Suprapubic skin (tissue), 4 donors: ENCODE results near the gene XYLT1. TPM values are rescaled to one million over a fixed set of nuclear protein-coding genes. Genes with fewer than 3 reads are reported as not detected.
A peak's percentile ranks its signal among the peaks of the same experiment; 100 is the strongest.

Experiments
- DNase-seq, 2 donors: peaks; one replicate each; pipeline ENCODE4 v3.0.0-alpha.2; 2019; ENCODE audit warnings: low spot score in 2 of 2
- H3K27ac ChIP-seq: fragments of 200-600 bp; sonication (generic); one replicate; pipeline ENCODE4 v1.5.1; 2019
- H3K27me3 ChIP-seq: fragments of 200-600 bp; sonication (generic); one replicate; pipeline ENCODE4 v1.5.1; 2019
- H3K36me3 ChIP-seq: fragments of 200-600 bp; sonication (generic); one replicate; pipeline ENCODE4 v1.5.1; 2019
- H3K4me1 ChIP-seq: fragments of 200-600 bp; sonication (generic); one replicate; pipeline ENCODE4 v1.5.1; 2019
- H3K4me3 ChIP-seq: fragments of 200-600 bp; sonication (generic); one replicate; pipeline ENCODE4 v1.5.1; 2019; ENCODE audit warnings: mild to moderate bottlenecking
- H3K9me3 ChIP-seq: fragments of 200-600 bp; sonication (generic); one replicate; pipeline ENCODE4 v1.5.1; 2019
- EP300 ChIP-seq: sonication (generic); formaldehyde crosslinking; IDR thresholded peaks from one replicate; pipeline ENCODE4 v1.6.1; 2017; ENCODE audit warnings: antibody characterized with exemption
- POLR2A ChIP-seq, 2 donors: fragments of 450-650 bp; IDR thresholded peaks; one replicate each; pipeline ENCODE4 v1.6.1; 2017; ENCODE audit warnings: antibody characterized with exemption in 2 of 2, mild to moderate bottlenecking in 2 of 2, moderate library complexity in 2 of 2
- POLR2AphosphoS5 ChIP-seq, 3 donors: sonication (generic); formaldehyde crosslinking; IDR thresholded peaks; one replicate each; pipeline ENCODE4 v1.6.1; 2017; ENCODE audit warnings: antibody characterized with exemption in 3 of 3
- WGBS: methylation state at CpG from one replicate; pipeline ENCODE4 v1.1.5; 2018; 5-methylcytosine and 5-hydroxymethylcytosine counted together
- total RNA-seq, 4 donors: library from RNA; depleted of rRNA; stranded (reverse); fragments of >200 nt; gene quantifications; one replicate each; pipeline ENCODE4 v1.1.0, GENCODE V29; 2016
- TF ChIP-seq, protein P1 (sequence below), 2 donors: fragments of 200-600 bp in 1 of 2; fragments of 450-650 bp in 1 of 2; sonication (generic) in 1 of 2; IDR thresholded peaks; one replicate each; pipeline ENCODE4 v1.5.1; 2016 to 2019; ENCODE audit warnings: antibody characterized with exemption in 2 of 2, mild to moderate bottlenecking in 1 of 2, moderate library complexity in 1 of 2

The XYLT1 gene
- total RNA-seq, 4 donors from 2014 or later = 23.5 to 30.6 (median 25.7) TPM

DNA sequence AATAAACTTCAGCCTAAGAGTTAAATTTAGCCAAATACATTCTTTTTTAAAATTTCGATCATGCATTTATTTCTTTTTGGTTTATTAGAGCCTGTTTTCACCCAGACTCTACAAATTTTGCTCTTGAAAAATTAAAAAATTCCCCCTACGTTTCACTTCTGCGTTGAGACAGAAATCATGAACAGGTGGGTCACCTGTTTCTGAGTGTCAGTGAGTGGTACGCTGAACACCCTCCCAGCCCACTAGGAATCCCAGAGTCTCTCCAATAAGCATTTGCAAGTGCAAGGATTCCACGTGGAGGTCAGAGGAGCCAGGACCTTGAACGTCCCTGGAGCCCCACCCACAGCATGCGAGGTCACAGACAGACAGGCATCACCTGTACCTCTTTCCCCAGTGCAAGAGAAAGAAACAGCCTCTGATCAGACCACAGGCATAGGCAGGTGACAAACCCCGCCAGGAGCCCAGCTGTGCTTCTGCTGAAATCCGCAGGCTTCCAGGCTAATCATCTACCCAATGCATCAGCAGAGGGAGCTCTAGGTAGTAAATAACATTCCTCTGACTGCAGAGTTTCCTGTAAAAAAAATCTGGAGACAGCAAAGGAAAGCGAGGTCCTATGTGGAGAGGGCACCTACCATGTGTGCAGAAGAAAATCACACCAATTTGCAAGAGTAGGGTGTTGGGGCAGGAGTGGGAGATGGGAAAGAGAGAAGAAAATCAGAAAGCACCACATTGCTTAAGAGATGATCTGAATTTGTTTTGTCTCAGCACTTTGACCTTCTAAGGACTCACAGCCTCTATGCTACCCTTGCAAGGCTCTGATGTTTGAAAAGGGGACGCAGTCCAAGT, 5.9 kb upstream of the XYLT1 start:
- H3K27ac ChIP-seq = no peak overlapping the region
- H3K36me3 ChIP-seq = no peaks in the 10 kb centered on the region
- no peaks in the 10 kb centered on the region for H3K9me3 ChIP-seq
- 33% methylated on average over 11 of the region's 11 CpGs for WGBS
- H3K4me3 ChIP-seq = no peak overlapping the region
- H3K27me3 ChIP-seq = peaks cover 5% of the 10 kb centered on the region
- no peak for DNase-seq
- peaks cover 6% of the 10 kb centered on the region for H3K4me1 ChIP-seq
- TF ChIP-seq POLR2AphosphoS5 (IDR thresholded peaks at IDR 0.05) = no peak
- no peak for TF ChIP-seq EP300
- no peak for TF ChIP-seq POLR2A (IDR thresholded peaks at IDR 0.05)
- TF ChIP-seq, protein P1, sequence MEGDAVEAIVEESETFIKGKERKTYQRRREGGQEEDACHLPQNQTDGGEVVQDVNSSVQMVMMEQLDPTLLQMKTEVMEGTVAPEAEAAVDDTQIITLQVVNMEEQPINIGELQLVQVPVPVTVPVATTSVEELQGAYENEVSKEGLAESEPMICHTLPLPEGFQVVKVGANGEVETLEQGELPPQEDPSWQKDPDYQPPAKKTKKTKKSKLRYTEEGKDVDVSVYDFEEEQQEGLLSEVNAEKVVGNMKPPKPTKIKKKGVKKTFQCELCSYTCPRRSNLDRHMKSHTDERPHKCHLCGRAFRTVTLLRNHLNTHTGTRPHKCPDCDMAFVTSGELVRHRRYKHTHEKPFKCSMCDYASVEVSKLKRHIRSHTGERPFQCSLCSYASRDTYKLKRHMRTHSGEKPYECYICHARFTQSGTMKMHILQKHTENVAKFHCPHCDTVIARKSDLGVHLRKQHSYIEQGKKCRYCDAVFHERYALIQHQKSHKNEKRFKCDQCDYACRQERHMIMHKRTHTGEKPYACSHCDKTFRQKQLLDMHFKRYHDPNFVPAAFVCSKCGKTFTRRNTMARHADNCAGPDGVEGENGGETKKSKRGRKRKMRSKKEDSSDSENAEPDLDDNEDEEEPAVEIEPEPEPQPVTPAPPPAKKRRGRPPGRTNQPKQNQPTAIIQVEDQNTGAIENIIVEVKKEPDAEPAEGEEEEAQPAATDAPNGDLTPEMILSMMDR (IDR thresholded peaks at IDR 0.05) = peak; percentile 26 to 39

DNA sequence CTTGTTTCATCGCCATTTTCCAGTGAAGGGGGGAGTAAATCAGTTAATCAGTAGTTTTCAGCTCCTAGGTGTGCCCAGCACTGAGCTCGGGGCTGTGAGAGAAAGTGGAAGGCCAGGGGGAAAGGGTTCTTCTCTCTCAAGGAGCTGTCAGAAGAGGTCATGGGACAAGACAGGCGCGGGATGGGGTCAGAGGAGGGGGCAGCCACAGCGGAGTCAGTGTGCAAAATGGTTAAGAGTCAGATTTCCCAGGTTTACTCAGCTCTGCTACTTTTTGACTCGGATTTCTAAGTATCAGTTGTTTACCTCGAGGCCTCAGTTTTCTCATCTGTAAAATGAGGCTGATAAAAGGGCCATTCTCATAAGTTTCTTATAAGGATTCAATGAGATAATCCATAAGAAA, 4.3 kb upstream of the XYLT1 start:
- peaks cover 16% of the 10 kb centered on the region for H3K4me1 ChIP-seq
- 90% methylated on average over 7 of the region's 7 CpGs for WGBS
- H3K36me3 ChIP-seq = no peaks in the 10 kb centered on the region
- no peaks in the 10 kb centered on the region for H3K9me3 ChIP-seq
- peaks cover 5% of the 10 kb centered on the region for H3K27me3 ChIP-seq
- H3K4me3 ChIP-seq = no peak overlapping the region
- TF ChIP-seq, protein P1 (IDR thresholded peaks at IDR 0.05) = no peak
- no peak for TF ChIP-seq POLR2A (IDR thresholded peaks at IDR 0.05)
- no peak for TF ChIP-seq EP300
- no peak for TF ChIP-seq POLR2AphosphoS5 (IDR thresholded peaks at IDR 0.05)
- no peak for DNase-seq
- no peak overlapping the region for H3K27ac ChIP-seq

DNA sequence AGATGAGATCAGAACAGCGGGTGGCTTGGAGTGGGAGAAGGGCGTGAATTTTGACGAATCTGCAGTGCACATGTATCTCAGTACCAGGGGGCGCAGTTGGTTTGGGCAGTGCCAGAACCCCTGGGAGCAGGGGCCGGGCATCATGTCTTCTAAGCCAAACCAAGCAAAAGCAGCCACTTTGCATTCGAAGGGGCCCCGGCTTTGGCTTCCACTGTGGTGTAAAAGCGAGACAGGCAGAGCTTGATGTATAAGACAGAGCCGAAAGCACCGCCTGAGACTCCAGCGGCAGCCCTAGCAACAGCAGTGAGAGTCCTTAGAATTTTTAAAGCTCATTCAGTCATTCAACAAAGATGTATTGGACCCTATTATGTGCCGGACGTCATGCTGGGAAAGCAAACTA, 3.8 kb upstream of the XYLT1 start:
- H3K27ac ChIP-seq = no peak overlapping the region
- DNase-seq = no peak
- WGBS = 78% methylated on average over 13 of the region's 13 CpGs

DNA sequence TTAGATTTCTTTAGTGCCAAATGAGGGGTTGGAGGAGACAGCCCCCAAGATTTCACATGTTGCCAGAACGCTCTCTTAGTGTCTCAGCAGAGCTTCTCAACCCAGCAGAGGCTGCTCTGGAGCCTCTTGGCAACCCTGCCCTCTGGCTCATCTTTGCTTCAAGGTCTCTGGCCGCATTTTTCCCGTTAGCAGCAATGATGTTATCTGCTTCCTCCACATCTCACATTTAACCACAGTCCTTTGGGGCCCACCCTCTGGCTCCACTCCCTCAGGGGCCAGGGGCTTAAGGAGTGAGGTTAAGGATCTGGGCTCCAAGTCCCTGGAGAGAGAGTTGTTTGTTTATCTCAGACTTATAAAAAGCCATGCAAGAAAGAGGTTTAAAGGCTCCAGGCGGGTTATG, 3.3 kb upstream of the XYLT1 start:
- no peak overlapping the region for H3K27ac ChIP-seq
- H3K36me3 ChIP-seq = no peaks in the 10 kb centered on the region
- 41% methylated on average over 4 of the region's 4 CpGs for WGBS

More for the DNA sequence above, 3.8 kb upstream of the XYLT1 start:
- no peak for TF ChIP-seq POLR2AphosphoS5 (IDR thresholded peaks at IDR 0.05)
- no peak for TF ChIP-seq EP300
- TF ChIP-seq POLR2A (IDR thresholded peaks at IDR 0.05) = no peak
- TF ChIP-seq, protein P1 (IDR thresholded peaks at IDR 0.05) = no peak
- Histone ChIP-seq H3K4me3 (no peak overlapping the region), H3K27me3 (no peaks in the 10 kb centered on the region), H3K36me3 (no peaks in the 10 kb centered on the region), H3K4me1 (peaks cover 21% of the 10 kb centered on the region), H3K9me3 (no peaks in the 10 kb centered on the region)

DNA sequence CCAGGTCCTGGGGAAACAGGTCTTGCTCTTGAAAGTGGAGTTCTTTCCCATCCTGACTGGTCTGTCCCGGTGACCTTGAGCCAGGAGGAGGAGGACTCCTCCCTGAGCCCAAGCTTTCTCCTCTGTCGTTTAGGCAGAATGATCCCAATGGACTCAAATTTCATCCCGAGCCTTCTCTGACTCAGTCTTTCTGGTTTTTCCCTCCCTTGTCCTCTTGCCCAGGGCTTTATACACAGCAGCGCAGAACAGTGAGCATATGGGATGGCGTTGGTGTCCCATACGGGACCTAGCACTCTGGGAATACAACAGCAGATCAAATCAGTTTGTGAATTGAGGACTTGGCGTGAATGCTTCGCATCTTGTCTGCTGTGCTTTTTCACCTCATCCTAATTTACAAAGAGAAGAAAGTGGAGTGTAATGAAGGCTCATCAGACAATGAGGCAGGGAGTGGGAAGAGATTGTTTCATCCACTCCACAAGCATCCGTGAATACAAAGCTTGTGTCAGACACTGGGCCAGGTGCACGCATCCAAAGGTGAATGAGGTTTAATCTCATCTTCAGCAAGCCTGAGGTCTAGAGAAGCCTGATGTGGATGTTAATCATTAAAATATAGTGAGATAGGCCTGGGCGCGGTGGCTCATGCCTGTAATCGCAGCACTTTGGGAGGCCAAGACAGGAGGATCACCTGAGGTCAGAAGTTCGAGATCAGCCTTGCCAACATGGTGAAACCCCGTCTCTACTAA, 1.1 kb upstream of the XYLT1 start:
- DNase-seq = no peak
- WGBS = 68% methylated on average over 15 of the region's 15 CpGs
- H3K9me3 ChIP-seq = no peaks in the 10 kb centered on the region
- no peaks in the 10 kb centered on the region for H3K27me3 ChIP-seq
- H3K4me3 ChIP-seq = no peak overlapping the region
- H3K36me3 ChIP-seq = no peaks in the 10 kb centered on the region
- H3K4me1 ChIP-seq = peaks cover 43% of the 10 kb centered on the region
- peak overlapping the region; percentile 89 for H3K27ac ChIP-seq
- TF ChIP-seq POLR2AphosphoS5 (IDR thresholded peaks at IDR 0.05) = no peak
- no peak for TF ChIP-seq EP300
- TF ChIP-seq, protein P1 (IDR thresholded peaks at IDR 0.05) = no peak
- no peak for TF ChIP-seq POLR2A (IDR thresholded peaks at IDR 0.05)

More for the DNA sequence above, 3.3 kb upstream of the XYLT1 start:
- Histone ChIP-seq H3K9me3 (no peaks in the 10 kb centered on the region), H3K4me3 (no peak overlapping the region), H3K27me3 (no peaks in the 10 kb centered on the region), H3K4me1 (peaks cover 27% of the 10 kb centered on the region)
- no peak for TF ChIP-seq POLR2A (IDR thresholded peaks at IDR 0.05)
- DNase-seq = no peak
